HG02798 (cell line): ENCODE data around the gene CBFB.

Experiments used
- ATAC-seq: cut with Tn5 transposase; IDR thresholded peaks from one replicate; pipeline ENCODE4 v1.9.1; 2021; ENCODE audit warnings: mild to moderate bottlenecking; ENCODE audit not compliant: unreplicated experiment, poor library complexity

CBFB gene

GRCh38 chr16:67087803-67088202, 58.9 kb downstream of the CBFB start:
- ATAC-seq = no peak

GRCh38 chr16:67088551-67088950, 59.6 kb downstream of the CBFB start:
- ATAC-seq = no peak

GRCh38 chr16:67089101-67089500, 60.2 kb downstream of the CBFB start:
- no peak for ATAC-seq

- ATAC-seq = no peak
Measured at GRCh38 chr16:67091906-67092566, 63.1 kb downstream of the CBFB start.

GRCh38 chr16:67093098-67093726, 64.3 kb downstream of the CBFB start:
- ATAC-seq = no peak

- no peak for ATAC-seq
Measured at GRCh38 chr16:67098599-67098998, 69.7 kb downstream of the CBFB start.

GRCh38 chr16:67100569-67101310, 71.8 kb downstream of the CBFB start:
- no peak for ATAC-seq

GRCh38 chr16:67101311-67102082, 72.5 kb downstream of the CBFB start:
- no peak for ATAC-seq

GRCh38 chr16:67104061-67104460, 75.1 kb downstream of the CBFB start:
- ATAC-seq = no peak

- ATAC-seq = no peak
Measured at GRCh38 chr16:67104845-67105244, 75.9 kb downstream of the CBFB start.

GRCh38 chr16:67105246-67105645, 76.3 kb downstream of the CBFB start:
- no peak for ATAC-seq

GRCh38 chr16:67105881-67106280, 76.9 kb downstream of the CBFB start:
- no peak for ATAC-seq

GRCh38 chr16:67108489-67108888, 79.5 kb downstream of the CBFB start:
- no peak for ATAC-seq

- ATAC-seq = no peak
Measured at GRCh38 chr16:67108931-67109406, 80.0 kb downstream of the CBFB start.

GRCh38 chr16:67109407-67110135, 80.6 kb downstream of the CBFB start, which contains the start of gene PHAF1:
PHAF1 (plus strand) TSS chr16:67109941; CDS start chr16:67110176, 235 bp downstream.
- ATAC-seq = peak; percentile 93

- no peak for ATAC-seq
Measured at GRCh38 chr16:67111951-67112444, 83.0 kb downstream of the CBFB start.

GRCh38 chr16:67112591-67113399, 83.8 kb downstream of the CBFB start:
- no peak for ATAC-seq

GRCh38 chr16:67114793-67115192, 85.8 kb downstream of the CBFB start:
- no peak for ATAC-seq

GRCh38 chr16:67115639-67116038, 86.7 kb downstream of the CBFB start:
- ATAC-seq = no peak
